Anterior cingulate cortex (tissue), 58 donors: Measurements from ENCODE around the gene BMPR2.
"Not testable (repeated sequence)": the region's sequence is repeated elsewhere in the genome, so short reads cannot be mapped to it uniquely, and the experiment has no call there.

ENCODE experiments used
- DNase-seq, 58 donors: peaks; one replicate each; lab custom pipeline; 2025; lab: John Stamatoyannopoulos, UW

Gene BMPR2

GRCh38 chr2:202378662-202379358 is 2.7 kb downstream of the BMPR2 start:
- DNase-seq = no peak

GRCh38 chr2:202382684-202383083 is 6.6 kb downstream of the BMPR2 start:
- DNase-seq = no peak

GRCh38 chr2:202386495-202386894 is 10.4 kb downstream of the BMPR2 start:
- DNase-seq = not testable (repeated sequence)

DNA sequence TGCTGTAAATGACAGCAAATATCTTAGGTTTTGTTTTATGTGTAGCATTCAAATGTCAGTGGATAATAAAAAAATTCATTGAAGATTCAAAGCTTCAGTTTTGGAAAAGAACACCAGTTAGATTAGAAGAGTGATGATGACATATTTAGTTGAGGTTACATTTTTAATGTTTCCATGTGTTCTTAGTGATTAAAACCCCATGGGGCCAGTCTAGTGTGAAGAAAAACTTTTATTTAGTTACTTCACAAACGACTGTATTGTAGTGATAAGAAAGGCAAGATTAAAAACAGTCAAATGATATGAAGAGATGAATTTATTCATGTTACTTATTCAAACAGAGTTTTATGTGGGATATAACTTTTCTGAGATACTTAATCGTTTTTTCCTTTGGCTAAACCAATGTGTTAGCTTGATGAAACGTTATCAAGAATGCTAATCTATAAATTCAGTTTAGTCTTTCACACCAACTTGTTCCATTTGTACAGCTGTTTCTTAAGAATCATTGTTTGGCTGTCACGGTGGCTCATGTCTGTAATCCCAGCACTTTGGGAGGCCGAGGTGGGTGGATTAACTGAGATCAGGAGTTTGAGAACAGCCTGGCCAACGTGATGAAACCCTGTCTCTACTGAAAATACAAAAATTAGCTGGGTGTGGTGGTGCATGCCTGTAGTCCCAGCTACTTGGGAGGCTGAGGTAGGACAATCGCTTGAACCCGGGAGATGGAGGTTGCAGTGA is 11.6 kb downstream of the BMPR2 start:
- no peak for DNase-seq

DNA sequence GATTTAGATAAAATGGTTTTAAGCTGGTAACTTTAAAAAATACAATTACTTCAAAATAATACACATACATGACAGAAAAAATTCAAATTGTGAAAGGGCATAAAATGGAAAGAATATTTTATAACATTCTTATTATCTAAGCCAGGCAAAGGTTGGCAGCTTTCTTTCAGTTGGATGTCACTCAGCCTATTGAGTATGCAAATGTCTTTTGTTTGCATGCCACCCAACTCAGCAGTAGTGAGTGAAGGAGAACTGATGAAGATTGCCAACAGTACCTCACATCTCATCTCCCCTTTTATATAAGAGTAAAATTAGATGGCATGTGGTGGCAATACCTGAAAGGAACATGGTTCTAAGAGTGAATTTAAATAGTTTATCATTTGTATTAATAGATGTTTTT is 24.8 kb downstream of the BMPR2 start:
- no peak for DNase-seq

DNA sequence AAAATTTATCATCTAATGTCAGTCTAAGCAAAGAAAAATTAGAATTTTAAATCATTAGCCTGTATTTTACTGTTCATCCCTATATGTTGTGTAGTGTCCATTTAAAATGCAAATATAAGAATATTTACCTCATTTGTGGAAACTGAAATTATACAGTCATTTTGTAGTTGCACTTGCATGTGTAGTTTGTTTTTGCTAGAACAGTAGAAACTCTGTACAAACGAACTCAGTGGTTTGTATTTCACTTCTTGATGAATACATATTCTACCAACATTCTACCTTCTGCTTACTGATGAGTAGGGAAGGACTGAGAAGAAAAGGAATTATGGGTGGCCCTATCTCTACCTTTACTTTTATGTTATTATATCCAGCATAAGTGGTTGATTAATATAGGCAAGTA is 29.7 kb downstream of the BMPR2 start:
- no peak for DNase-seq

GRCh38 chr2:202406445-202406978 is 30.4 kb downstream of the BMPR2 start:
- DNase-seq = no peak

- DNase-seq = no peak
Observed at GRCh38 chr2:202408546-202409140, 32.5 kb downstream of the BMPR2 start.

DNA sequence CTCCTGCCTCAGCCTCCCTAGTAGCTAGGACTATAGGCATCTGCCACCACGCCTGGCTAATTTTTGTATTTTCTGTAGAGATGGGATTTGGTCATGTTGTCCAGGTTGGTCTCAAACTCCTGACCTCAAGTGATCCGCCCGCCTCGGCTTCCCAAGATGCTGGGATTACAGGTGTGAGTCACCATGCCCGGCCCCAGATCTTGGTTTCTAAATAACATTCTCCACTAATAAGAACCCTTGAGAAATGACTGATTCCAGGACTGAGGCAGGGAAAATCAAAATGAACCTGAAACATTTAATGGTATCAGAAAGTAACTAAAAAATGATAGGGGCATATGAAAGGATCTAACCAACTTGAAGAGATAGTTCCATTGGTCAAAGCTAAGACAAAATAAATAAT is 34.0 kb downstream of the BMPR2 start:
- DNase-seq = no peak

DNA sequence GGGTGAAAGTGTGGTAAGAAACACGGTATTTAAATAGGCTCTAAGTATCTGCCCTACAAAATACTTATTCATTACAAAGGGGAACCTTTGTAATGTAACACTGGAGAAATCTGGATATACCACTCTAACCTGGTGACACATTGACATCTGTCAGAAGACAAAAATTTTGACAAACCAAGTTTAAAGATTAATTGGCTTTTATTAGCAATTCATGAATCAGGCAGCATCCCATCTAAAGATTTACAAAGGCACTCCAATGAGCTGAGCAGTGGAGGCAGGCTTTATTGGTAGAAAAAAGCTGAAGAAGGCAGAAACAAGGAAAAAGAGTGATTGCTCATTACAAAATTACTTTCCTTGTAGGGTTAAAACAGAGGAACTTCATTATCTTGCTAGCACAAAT is 35.0 kb downstream of the BMPR2 start:
- no peak for DNase-seq

- no peak for DNase-seq
Observed at GRCh38 chr2:202418027-202418426, 41.9 kb downstream of the BMPR2 start.

DNA sequence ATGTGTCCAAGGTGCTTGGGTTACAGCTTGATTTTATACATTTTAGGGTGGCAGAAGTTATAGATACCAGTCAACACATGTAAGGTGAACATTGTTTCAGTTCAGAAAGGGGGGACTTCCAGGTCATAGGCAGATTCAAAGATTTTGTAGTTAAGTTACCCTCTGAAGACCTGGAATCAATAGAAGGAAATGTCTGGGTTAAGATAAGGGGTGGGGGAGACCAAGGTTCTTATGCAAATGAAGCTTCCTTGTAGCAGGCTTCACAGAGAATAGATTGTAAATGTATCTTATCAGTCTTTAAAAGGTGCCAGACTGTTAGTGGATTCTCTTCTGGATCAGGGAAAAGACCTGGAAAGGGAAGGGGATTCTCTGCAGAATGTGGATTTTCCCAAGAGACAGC is 42.4 kb downstream of the BMPR2 start:
- no peak for DNase-seq

GRCh38 chr2:202423139-202423538 is 47.0 kb downstream of the BMPR2 start:
- DNase-seq = peak in 27 of 58 donors; percentile 0 to 31 (median 8)

- no peak for DNase-seq
Observed at GRCh38 chr2:202425036-202425435, 48.9 kb downstream of the BMPR2 start.

GRCh38 chr2:202426751-202427150 is 50.6 kb downstream of the BMPR2 start:
- DNase-seq = no peak

- no peak for DNase-seq
Observed at GRCh38 chr2:202429164-202429980, 53.2 kb downstream of the BMPR2 start.

DNA sequence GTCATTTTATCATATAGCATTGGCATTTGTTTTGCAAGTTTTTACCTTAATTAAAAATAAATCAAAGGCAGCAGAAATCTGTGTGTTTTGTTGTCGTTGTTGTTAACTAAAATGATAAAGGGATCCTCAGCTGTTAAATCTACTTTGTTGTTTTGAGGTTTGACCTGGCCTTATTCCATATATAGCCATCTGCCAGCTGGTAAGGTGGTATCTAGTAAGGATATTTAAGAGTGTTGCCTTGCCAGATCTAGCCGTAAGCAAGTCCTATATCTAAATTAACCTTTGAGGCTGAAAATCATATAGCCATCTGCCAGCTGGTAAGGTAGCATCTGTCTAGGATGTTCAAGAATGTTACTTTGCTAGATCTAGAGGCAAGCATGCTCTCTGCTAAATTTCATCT is 56.6 kb downstream of the BMPR2 start:
- DNase-seq = no peak

GRCh38 chr2:202434472-202434871 is 58.3 kb downstream of the BMPR2 start:
- DNase-seq = no peak

GRCh38 chr2:202436626-202437025 is 60.5 kb downstream of the BMPR2 start:
- no peak for DNase-seq

DNA sequence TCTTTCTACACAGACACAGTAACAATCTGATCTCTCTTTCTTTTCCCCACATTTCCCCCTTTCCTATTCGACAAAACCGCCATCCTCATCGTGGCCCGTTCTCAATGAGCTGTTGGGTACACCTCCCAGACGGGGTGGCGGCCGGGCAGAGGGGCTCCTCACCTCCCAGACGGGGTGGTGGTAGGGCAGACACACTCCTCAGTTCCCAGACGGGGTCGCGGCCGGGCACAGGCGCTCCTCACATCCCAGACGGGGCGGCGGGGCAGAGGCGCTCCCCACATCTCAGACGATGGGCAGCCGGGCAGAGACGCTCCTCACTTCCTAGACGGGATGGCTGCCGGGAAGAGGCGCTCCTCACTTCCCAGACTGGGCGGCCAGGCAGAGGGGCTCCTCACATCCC is 64.0 kb downstream of the BMPR2 start:
- not testable (repeated sequence) for DNase-seq

GRCh38 chr2:202442882-202443281 is 66.8 kb downstream of the BMPR2 start:
- DNase-seq = no peak
